ENCODE results near the gene TEX22.

The TEX22 gene

GRCh38 chr14:105418269-105419194 lies 20.2 kb downstream of the TEX22 start:
- DNase-seq (ENCODE audit: low read depth) = no peak
- no peak for TF ChIP-seq CTCF (conservative IDR thresholded peaks at IDR 0.05; ENCODE audit: low read depth, low read length)
- peak overlapping the region; percentile 71 for H3K4me3 ChIP-seq (ENCODE audit: low read depth, low read length)

GRCh38 chr14:105419195-105420091 lies 21.1 kb downstream of the TEX22 start, which contains the start of gene MTA1:
MTA1 (plus strand) TSS chr14:105419827; CDS start chr14:105420036, 209 bp downstream.
- peak within 1 kb of the TSS; percentile 71 for H3K4me3 ChIP-seq (ENCODE audit: low read depth, low read length)
- TF ChIP-seq CTCF (conservative IDR thresholded peaks at IDR 0.05; ENCODE audit: low read depth, low read length) = no peak
- DNase-seq (ENCODE audit: low read depth) = peak; percentile 20

GRCh38 chr14:105420101-105420973 lies 22.0 kb downstream of the TEX22 start:
- TF ChIP-seq CTCF (conservative IDR thresholded peaks at IDR 0.05; ENCODE audit: low read depth, low read length) = no peak
- H3K4me3 ChIP-seq (ENCODE audit: low read depth, low read length) = peak overlapping the region; percentile 71
- DNase-seq (ENCODE audit: low read depth) = no peak

- no peak for DNase-seq (ENCODE audit: low read depth)
- peak overlapping the region; percentile 71 for H3K4me3 ChIP-seq (ENCODE audit: low read depth, low read length)
- no peak for TF ChIP-seq CTCF (conservative IDR thresholded peaks at IDR 0.05; ENCODE audit: low read depth, low read length)
Observed at GRCh38 chr14:105420974-105421674, 22.8 kb downstream of the TEX22 start.

GRCh38 chr14:105421723-105422615 lies 23.6 kb downstream of the TEX22 start:
- no peak for DNase-seq (ENCODE audit: low read depth)
- no peak for TF ChIP-seq CTCF (conservative IDR thresholded peaks at IDR 0.05; ENCODE audit: low read depth, low read length)
- H3K4me3 ChIP-seq (ENCODE audit: low read depth, low read length) = peak overlapping the region; percentile 71

Measured in choroid plexus epithelial cell (primary cell).